HG03457 (cell line): ENCODE measurements around the gene TNFSF10.
"Not testable (repeated sequence)": the region's sequence is repeated elsewhere in the genome, so short reads cannot be mapped to it uniquely, and the experiment has no call there.

Experiments
- ATAC-seq: cut with Tn5 transposase; IDR thresholded peaks from one replicate; pipeline ENCODE4 v1.9.1; 2021; ENCODE audit warnings: moderate number of reproducible peaks; ENCODE audit not compliant: unreplicated experiment

Gene TNFSF10

DNA sequence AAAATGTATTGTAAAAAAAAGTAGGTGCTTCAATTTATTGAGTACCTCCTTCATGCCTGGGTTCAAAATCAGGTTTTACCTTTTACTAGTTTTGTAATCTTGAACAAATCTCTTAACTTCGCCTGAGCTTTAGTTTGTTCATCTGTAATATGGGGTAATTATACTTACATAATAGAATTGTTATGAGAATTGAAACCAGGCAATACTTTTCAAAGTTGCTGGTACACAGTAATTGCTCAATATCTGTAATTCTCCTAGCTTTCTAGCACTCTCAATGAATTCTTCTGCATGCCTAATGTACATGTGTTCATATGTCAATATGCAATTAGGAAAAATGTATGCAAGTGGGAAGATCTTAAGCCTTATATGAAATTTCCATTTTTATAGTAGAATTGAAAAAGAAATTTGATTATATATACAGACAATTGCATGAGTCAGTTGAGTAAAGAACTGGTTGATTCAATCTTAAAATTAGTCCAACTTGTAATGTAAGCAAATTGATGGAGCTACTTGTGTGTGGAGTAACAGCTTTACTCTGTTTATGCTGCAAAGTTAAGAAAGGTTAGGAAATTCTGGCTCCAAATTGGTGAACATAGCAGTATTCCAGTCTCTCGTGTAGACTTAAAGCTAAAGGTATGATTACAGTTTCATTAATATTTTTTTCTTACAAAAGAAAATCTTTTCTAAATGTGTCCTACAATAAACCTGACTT lies 4.1 kb downstream of the TNFSF10 start:
- no peak for ATAC-seq

DNA sequence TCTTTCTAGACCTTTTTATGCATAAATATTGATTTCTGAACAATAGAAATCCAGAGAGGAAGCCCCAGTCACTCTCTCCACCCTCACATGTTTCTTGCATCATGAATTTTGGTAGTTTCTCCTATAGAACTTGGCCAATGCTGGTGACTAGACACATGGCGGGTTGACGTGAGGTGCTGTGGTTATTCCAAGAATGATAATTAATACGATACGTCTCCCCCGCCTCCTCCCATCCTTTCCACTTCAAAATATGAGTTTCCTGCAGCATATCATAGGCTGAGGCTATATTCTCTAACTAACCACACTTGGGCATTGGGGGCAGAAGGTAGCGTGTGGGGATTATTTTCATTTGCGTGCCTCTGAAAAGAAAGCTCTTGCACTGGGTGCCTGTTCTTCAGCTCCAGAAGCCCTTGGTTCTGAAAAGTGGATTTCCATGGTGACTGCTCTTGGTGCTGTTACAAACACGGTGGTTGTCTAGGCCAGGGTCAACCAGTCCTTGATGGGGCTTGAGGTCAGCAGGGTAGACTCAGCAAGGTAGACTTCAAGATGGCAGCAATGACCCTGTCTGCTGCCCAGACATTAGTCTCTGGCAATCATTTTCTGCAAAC lies 5.3 kb downstream of the TNFSF10 start:
- ATAC-seq, result no peak

DNA sequence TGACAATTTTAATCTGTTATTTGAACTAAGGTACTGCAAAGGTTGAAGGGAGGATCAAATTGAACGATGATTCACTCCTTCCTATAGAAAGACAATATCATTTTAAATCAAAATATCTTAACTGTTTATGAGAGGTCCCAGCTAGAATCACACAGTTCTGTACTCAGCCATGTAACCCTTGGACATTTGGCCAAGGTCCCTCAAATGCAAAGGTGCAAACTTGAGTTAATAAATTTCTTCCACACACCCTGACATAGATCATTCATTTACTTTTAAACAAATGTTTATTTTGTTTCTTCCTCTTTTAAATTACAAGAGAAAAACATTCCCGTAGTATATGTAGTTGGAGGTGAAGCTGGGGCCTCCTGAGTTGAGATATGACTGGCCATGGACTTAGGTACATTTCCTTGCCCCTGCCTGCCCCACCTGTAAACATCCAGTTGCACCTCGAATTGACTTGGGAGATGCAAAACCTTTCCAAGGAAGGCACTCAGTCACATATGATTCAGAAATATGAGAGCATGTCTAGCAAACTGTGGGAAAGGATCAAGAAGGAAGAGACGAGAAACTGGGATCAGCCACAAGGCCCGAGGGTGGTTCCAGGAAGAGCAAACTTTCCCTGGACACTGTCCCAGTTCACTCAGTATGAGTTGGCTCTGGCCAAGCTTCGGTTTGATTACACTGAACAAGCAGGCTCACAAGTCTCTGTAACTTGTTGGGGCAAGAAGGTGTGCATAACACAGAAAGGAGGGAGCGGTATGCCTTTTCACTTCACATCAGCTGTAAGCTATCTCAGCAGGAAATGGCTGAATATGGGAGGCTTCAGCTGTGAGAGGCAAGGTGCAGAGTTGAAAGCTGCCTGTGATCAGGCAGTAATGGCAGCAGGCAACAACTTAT lies 6.7 kb downstream of the TNFSF10 start:
- ATAC-seq, result no peak

DNA sequence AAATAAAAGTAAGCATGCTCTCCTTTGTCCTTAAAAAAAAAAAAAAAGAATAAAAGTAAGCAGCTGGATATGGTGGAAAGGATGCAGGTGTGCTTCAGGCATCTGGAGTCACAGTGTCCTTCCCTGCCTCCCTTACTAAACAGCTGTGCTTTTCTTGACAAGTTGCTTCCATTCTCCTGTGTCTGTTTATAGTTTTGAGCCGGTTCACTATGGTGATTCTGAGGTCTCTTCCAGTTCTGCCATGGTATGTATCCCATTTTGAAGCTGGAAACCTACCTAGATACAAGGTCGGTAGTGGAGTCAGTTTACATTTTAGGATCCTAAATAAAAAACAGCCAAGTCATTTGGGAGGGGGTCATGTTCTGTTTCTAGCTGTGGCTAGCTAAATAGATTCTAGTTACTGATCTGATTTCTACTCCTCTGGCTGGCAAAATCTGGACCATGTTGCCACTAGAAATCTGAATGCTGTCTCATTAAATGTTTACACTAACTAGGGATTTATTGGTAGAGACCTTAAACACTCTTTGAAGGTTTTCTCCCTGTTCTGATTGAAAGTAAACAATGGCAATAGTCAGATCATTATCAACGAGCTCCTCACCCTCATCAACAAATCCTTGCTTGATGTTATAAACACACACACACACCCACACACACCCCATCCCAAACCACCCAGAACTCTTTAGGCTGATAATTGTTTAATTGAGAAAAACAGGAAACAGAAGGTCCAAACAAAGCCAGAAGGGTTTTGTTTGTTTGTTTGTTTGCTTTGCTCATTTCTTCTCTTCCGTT lies 7.9 kb downstream of the TNFSF10 start:
- no peak for ATAC-seq

DNA sequence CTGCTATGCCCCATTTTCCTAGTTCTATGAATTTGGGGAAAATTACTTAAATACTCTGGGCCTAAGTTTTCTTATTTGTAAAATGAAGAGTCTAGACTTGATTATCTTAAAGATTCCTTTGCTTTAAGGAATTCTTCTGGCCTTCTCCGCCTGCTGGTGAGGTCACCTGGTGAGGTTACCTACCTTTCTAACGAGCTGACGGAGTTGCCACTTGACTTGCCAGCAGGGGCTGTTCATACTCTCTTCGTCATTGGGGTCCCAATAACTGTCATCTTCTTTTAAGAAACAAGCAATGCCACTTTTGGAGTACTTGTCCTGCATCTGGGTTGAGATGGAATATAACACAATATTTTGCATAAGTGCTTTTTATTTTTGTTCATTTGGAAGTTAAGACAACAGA lies 8.6 kb downstream of the TNFSF10 start:
- no peak for ATAC-seq

DNA sequence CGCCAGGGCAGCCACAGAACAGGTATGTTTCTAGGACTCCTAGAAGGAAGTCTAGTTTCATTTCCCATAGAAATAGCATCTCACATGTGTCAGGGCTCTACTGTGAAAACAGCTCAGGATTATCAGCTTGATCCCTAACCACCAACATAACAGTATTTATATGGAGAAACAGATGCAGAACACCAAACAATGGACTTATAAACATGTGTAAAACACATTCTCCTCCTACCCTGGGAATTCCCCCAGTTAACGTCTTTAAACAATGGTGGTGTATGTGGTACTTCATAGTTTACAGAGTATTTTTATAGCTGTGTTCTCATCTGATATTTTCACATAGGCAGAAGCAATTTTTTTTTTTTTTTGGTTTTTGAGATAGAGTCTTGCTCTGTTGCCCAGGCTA lies 9.7 kb downstream of the TNFSF10 start:
- no peak for ATAC-seq

DNA sequence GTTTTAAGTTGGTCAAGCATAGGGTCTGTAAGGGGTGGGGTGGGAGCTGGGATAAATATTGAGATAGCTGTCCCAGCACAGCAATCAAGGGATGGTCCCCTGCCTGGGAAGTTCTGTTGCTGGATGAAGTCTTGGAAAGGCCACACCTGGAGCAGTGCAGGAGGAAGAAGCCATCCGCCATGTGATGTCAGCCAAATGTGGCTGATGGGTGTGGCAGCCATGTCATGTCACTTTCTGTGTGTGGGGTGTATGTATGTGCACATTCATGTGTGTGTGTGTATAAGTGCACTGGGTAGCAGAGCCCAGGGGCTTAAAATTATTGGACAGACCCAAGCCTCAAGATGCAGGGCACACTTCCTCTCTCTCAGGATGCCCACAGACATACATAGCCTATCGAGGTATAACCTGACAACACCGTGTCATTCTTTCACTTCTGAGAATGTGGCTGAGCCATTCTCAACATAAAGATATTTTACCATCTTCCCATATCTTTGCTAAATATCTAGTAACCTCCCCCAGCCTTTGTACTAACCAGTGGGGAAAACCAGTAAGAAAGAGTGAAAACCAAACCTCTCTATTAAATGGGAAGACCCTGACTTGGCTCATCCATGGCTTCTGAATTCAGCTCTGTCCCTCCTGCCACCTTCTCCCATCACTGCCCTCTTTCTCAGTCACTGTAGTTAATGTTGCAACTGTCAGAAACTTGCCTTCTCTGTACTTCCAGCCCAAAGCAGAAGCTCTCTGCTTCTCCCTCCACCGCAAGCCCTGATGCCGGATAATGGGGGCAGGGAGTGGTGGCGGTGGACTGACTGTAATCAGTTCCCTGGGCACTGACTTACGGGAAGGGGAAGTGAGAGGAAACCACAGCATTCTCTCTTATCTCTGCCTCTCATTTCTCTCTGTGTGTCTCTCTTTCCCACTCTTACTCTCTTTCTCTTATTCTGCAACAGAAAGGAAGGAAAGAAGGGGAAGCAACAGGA lies 11.2 kb downstream of the TNFSF10 start:
- ATAC-seq, result peak; percentile 53

DNA sequence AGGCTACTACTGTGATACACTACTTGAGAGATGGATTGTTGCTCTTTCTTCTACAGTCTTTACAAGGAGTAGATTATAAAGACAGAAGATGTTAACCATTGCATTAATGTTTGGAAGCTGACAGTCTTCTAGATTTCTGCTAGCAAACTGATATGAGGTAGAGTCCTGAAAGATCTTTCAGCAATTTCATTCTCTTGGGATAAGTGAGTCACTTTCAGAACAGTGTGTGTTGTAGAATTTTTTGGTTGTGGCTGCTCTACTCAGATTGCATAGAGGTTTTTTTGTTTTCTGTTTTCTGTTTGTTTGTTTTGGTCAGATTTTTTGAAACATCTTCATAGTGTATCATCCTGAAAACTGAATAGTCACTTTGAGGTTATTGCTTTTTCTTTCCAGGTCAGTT lies 17.1 kb downstream of the TNFSF10 start:
- no peak for ATAC-seq

DNA sequence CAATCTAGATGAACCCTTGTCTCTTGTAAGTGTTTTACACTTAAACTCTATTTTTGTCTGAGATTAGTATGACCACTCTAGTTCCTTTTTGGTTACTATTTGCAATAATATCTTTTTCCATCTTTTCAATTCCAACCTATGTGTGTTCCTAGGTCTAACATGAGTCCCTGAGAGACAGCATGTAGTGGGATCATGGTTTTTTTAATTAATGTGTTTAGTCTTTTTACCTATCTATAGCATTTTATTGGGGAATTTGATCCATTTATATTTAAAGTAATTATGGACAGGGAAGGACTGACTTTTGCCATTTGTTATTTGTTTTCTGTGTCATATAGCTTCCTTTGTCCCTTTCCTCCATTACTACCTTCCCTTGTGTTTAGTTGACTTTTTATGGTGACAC lies 21.7 kb downstream of the TNFSF10 start:
- ATAC-seq, result no peak

DNA sequence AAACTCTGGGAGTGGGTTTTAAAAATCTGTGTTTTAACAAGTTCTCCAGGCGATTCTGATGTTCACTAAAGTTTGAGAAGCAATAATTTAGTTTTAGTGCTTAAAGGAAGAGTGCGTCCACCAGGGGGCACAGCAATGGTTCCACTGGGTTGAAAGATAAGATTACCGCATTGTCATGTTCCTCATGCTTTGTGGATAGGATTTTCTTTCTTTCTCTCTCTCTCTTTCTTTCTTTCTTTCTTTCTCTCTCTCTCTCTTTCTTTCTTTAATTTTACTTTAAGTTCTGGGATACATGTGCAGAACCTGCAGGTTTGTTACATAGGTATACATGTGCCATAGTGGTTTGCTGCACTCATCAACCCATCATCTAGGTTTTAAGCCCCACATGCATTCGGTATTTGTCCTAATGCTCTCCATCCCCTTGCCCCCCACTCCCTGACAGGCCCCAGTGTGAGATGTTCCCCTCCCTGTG lies 33.0 kb downstream of the TNFSF10 start:
- not testable (repeated sequence) for ATAC-seq

DNA sequence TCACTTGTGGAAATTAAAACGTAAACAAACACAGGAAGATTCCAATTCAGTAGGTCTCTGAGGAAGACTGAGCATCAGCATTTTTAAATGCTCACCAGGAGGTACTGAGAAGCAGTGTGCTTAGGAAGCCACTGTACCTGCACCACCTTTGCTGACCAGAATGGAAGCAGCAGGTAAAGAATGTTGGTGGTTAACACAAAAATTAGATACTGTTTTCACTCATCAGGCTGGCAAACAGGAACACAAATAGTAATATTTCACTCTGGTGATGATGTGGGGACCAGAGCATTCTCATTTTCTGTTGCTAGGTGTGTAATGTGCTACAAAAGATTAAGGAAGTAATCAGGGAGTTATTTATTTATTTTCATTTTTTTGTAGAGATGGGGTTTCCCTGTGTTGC lies 45.1 kb downstream of the TNFSF10 start:
- no peak for ATAC-seq

DNA sequence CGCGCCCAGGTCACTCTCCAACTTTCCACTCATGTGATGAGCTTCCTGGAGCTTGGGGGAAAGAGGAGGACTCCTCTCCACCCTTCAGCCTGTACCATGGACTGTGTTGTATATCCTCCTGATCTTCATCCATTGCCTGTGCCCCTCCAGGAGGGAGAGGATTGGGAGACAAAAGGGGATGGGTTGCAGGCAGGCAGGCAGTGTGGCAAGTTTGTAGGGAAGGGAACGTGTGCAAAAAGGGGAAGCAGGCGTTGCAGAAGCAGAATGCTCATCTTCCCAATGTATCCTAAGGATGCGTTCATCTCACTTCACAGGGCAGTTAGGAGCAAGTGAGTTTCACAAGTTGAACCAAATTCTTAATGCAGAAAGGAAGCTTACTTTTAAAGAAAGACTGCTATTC lies 46.9 kb downstream of the TNFSF10 start:
- ATAC-seq, result no peak

DNA sequence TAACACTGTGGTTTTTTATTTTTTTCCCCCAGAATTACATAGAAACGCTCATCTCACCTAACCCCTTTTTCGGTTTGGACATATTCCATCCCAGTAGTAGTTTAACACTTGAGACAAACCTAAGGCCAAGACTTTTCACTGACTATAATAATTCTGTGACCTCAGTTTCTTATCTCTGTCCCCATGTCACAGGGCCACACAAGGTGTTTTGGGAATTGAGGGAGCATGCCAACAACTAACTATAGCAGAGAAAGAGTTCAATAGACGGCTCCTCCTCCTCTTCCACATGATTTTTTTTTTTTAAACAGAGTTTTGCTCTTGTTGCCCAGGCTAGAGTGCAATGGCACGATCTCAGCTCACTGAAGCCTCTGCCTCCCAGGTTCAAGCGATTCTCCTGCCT lies 47.5 kb downstream of the TNFSF10 start:
- no peak for ATAC-seq

DNA sequence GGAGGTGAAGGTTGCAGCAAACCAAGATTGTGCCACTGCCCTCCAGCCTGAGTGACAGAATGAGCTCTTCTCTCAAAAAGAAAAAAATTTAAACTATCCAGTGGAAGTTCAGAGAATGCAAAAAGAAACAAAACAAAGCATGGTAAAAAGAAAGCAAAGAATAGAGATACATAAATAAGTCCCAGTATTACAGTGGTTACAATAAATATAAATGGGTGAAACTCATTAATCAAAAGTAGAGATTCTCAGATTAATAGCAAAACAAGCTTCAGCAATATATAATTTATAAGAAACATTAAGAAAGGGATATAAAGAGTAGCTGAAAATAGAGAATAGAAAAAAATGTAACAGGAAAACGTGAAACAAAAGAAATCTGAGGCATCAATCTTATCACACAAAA lies 51.3 kb downstream of the TNFSF10 start:
- no peak for ATAC-seq

DNA sequence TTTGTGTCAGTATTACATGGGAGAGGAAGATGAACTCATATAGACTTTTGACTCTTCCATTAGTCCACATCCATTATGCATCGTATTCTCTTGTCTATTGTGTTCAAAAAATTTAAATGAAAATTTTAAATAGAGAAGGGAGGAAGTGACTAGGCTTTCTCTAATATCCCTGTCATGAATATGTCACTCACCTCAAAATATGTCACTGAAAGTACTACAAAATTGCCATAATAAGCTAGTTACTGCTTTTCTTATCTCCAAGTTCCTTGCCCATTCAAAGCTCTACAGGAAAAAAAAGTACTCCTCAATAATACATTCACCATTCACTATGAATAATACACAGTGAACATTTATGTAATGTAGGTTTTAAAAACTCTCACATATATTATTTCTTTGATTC lies 52.6 kb downstream of the TNFSF10 start:
- ATAC-seq, result no peak

DNA sequence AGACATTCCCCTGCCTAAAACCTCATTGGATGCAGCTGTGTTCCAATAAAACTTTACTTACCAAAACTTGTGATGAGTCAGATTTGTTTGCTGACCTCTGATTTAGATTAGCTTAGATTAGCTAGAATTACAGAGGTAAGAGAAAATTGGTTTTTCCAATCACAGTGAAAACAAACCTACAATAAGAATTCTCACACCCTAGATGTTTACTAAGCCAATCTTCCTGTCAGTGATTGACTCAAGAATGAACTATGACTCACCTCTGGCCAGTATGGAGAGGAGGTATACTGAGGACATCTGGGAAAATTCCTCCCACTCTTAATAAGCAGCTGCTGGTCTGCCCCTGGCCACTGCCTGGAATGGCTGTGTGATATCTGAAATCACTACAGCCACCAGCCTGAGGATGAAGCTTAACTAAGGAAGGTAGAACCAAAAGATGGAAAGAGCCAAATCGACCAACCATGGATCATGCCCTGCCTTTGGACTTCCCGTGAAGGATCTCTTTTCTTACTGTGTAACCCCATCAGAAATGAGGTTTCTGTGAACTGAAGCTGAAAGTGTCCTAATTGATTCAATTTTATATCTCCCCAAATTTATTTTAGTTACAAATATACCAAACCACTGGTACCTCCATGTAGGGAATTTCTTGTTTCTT lies 55.9 kb downstream of the TNFSF10 start:
- no peak for ATAC-seq

DNA sequence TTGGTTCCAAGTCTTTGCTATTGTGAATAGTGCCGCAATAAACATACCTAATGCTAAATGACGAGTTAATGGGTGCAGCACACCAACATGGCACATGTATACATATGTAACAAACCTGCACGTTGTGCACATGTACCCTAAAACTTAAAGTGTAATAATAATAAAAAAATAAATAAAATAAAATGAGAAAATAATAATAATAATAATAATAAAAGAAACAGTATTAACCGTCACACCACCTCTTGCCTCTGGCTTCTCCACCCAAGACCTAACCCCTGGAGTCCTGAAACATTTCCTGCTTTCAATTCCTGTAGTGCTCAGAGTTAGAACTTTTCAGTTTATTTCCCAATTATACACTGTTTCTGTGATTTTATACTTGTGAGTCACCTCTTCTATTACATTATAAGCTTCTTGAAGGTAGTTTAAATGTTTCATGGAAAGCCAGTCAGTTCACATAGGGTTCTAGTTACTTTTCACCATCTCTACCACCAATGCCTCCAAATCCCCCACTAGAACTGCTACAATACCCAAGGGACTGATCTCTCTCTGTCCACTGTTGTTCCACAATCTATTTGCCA lies 56.6 kb downstream of the TNFSF10 start:
- ATAC-seq, result no peak

DNA sequence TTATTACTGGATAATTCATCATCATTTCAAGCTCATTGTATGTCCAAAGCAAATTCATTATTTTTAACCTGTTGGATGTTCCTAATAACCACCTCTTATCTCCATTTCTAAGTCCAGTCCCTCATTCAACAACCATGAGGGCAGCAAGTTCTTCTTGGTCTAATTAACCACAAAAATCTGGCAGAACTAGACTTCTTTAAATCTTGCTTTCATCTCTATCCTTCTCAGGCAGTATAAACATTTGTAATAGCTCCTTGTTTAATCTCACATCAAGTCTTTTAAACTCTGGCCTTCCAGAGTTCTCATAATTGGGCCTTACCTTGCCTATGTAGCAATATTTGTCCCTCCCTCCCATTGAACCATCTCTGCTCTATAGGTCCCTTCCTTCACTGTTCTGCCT lies 57.9 kb downstream of the TNFSF10 start:
- no peak for ATAC-seq

DNA sequence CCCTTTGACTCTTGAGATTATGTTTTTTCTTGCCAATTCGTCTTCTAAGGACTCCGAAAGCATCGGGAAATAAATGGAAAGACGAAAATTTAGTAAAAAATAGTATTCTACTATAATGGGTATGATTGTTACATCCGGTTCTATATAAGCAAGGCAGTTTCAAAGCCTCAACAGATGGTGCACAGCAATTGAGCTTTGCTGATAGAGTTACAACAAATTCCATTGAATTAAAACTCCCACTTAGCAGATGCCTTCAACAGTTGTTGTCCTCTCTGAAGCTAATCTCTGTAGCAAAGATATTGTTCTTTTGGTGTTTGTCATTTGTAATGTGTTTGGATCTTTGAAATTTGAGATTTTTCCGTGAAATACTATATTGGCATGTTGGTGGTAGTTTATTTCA lies 58.9 kb downstream of the TNFSF10 start:
- no peak for ATAC-seq
